HG03432 (cell line): ENCODE results near the gene PNO1.
"Not testable (repeated sequence)": the region's sequence is repeated elsewhere in the genome, so short reads cannot be mapped to it uniquely, and the experiment has no call there.

Source experiments
- ATAC-seq: cut with Tn5 transposase; IDR thresholded peaks from one replicate; pipeline ENCODE4 v1.9.1; 2021; ENCODE audit warnings: mild to moderate bottlenecking, moderate library complexity; ENCODE audit not compliant: unreplicated experiment

Gene PNO1

DNA sequence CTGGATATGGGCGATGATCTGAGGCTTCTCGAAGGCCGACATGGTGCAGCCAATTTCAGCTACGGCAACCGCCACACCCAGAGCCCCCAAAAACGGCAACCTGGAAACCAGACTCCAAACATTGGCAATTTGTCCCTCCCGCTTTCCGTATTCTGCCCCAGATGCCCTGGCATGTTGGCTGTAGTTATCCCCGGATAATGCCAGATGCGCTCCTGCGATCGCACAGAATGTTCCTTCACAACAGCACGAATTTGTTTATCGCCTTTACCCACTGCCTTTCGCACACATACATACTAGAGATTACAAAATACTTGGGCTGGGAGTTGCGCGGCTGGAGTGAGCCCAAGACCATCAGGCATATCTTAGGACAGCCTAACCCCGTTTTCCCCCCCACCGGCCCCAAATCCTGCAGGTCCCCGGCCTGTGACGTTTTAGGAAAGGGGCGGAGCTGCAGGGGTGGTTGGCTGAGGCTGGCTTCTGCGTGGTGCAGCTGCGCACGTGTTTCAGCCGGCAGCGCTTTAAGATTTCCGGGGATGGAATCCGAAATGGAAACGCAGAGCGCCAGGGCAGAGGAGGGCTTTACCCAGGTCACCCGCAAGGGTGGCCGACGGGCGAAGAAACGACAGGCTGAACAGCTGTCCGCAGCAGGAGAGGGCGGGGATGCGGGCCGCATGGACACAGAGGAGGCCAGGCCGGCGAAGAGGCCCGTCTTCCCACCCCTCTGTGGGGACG, at the start of gene PNO1:
Gene PNO1 (plus strand): TSS at position 487 of the 732 bp plus-strand sequence. CDS start 47 bp downstream, at position 534.
- ATAC-seq = peak; percentile 94

DNA sequence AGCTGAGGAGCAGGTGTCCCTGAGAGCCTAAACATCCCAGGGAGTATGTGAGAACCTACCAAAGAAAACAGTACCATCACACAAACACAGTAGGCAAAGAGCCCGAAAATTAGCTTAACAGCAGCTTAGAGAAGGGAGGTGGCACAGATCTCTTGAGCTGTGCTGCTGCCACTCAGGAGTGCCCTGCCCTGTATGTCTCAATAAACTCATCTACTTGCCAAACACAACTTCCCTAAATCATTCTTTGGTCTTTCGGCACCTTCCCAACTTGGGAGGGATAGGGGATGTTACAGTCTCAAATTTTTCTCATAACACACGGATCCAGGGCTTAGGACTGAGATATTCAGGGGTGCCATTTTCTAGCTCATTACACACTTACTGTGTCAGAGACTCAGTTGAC, 49.6 kb upstream of the PNO1 start:
- ATAC-seq = no peak

DNA sequence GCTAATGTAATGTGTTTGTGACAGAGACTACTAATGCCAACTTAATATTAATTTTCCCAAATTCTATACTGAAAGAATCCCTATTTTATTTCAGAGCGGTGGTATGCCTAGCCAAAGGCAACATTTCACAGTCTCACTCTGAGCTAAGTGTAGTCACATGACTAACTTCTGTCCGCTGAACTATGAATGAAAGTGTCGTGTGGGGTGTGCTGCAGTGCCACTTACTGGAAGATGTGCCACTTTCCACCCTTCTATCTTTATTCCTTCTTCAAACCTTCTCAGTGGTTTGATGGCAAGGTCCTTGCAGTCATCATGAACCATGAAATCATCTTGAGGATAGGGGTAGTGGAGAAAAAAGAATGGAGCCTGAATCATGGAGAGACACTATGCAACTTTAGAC, 47.6 kb upstream of the PNO1 start:
- ATAC-seq = peak; percentile 73

DNA sequence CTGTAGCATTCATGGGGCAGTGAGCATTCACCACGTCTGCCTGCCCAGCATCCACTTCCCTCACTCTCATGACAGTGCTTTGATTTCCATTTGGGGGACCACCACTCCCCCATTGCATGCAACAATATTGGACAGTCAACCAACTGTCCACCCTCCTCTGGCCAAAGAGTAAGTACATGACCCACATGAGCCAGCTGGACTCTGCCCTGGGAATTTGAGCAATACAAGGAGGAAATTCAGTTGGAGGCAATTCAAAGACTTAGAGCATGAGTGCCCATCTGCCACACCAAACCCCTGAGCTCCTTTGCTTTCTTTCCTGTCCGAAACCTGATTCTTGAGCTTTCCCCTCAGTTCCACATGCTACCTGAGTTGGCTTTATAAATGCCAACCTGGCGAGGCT, 41.7 kb upstream of the PNO1 start:
- no peak for ATAC-seq

DNA sequence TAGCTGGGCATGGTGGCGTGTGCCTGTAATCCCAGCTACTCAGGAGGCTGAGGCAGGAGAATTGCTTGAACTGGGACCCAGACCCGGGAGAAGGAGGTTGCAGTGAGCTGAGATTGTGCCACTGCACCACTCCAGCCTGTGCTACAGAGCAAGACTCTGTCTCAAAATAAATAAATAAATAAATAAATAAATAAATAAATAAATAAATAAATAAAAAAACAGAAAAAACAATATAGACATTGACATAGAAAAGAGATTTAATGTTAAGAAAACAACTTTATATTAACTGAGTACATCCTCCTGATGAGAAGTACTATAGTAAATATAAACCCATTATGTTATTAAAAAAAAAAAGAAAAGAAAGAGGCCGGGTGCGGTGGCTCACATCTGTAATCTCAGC, 39.8 kb upstream of the PNO1 start:
- ATAC-seq = not testable (repeated sequence)

DNA sequence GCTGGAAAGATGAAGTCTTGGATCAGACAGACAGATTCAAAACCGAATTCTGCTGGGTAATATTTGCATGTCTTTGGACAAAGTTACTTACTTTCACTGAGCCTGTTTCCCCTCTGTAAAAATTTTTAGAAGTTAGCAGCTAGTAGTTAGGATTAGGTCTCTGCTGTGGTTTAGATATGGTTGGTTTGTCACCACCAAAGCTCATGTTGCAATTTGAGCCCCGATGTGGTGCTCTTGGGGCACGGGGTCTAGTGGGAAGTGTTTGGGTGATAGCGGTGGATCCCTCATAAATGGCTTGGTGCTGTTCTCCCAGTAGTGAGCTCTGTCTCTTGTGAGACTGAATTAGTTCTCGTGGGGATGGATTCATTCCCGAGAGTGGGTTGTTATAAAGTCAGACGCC, 38.9 kb upstream of the PNO1 start:
- ATAC-seq = no peak

DNA sequence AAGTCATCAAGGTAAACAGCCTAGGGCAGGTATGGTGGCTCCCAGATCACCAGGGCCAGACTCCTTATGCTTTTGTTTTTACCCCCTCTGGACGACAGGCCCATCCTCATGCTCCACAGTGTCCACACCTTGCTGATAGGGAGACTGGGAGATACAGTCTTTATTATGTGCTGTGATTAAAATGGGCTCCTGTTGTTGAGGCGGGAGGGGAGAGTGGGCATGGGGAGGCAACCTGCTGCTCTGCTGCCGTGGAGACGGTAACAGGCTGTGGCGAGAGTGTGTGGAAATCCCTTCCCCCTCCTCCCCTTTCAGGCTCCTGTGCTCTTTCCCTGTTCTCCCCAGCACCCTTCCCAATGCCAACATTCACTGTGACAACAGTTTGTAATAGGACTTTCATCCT, 38.2 kb upstream of the PNO1 start:
- ATAC-seq = no peak

DNA sequence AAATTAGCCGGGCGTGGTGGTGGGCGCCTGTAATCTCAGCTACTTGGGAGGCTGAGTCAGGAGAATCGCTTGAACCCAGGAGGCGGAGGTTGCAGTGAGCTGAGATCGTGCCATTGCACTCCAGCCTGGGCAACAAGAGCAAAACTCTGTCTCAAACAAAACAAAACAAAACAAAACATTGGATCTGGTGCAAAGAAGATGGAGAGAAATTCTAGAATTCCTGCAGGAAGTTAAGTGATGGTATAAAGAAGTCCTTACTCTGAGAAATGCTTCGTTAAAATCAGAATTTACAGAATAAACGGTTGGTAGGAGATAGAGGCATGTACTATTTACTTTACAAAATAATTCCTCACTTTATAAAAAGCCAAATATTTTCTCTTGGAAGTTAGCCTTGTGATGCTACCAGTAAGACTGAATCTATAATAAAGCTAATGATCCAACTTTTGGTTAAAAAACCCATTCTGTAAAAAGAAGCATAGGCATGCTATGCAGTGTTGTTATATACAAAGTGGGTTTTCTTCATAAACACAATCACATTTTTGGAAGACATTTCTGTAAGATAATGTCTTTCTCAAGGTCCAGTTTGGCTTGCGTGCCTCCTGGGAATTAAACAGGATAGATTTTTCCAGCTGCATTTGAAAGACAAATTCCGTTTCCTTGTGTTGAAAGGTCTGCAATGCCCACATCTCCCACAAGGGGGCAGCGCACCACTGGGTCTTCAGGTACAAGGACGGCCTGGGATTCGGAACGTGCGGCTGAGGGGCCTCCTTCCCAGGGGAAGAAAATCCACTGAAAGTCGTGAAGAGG, 35.6 kb upstream of the PNO1 start:
- no peak for ATAC-seq

DNA sequence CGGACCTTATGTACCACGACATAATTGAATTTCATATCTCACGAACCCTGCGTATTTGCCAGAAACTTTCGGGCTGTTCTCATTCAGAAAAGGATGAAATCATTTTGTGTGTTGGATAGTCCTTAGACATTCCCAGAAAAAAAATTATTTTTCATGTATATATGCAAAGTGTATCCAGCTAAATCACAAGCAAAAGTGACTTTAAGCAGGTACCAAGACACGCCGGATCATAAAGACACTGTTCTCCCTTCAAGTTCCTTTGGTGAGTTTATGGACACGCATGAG, 35.1 kb upstream of the PNO1 start:
- no peak for ATAC-seq

DNA sequence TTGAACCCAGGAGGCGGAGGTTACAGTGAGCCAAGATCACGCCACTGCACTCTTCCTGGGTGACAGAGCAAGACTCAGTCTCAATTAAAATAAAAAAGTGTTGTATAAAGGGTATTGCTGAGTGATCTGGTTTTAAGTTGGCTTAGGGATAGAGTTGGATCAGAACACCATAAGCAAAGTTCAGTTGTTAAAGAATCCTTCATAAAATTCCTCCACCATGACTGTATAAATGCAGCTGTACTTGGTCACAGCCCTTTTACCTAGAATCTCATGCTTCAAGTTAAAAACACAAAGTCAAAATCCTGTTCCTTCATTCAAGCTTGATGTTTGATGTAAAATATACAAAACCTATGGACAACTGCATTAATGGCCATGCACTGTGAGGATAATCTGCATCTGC, 33.4 kb upstream of the PNO1 start:
- ATAC-seq = no peak

DNA sequence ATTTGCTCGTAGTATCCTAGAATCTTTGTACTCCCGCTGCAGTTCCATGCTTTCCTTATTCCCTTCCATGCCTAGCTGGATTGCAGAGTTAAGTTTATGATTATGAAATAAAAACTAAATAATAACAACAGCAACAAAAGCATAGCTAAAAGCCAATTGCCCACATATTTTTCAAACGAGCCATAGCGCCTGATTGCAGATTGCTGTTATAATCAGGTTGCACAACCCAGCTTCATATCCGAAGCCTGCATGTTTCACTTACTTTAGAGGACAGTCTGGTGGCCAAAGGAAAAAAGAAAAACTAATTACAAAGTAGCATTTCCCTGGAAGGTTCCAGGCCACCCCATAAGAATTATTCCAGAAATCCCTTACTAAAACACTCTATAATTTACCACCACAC, 31.9 kb upstream of the PNO1 start:
- ATAC-seq = no peak

DNA sequence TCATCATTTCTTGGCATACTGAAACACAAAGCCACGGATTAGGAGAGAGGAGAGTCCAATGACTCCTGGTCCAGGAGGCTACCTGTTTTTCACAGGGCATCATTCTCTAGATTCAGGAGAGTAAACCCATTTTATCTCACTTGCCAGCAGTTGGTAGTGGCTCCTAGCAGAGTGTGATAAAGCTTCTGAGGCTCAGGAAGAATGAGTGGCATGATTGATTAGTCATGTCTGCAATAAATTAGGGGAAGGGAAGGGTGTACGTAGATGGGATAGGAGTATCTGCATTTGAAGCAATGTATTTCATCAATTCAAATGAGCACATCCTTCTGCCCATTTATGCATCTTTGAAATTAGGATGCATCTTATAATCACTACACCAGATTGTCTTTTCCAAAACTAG, 31.1 kb upstream of the PNO1 start:
- ATAC-seq = no peak

DNA sequence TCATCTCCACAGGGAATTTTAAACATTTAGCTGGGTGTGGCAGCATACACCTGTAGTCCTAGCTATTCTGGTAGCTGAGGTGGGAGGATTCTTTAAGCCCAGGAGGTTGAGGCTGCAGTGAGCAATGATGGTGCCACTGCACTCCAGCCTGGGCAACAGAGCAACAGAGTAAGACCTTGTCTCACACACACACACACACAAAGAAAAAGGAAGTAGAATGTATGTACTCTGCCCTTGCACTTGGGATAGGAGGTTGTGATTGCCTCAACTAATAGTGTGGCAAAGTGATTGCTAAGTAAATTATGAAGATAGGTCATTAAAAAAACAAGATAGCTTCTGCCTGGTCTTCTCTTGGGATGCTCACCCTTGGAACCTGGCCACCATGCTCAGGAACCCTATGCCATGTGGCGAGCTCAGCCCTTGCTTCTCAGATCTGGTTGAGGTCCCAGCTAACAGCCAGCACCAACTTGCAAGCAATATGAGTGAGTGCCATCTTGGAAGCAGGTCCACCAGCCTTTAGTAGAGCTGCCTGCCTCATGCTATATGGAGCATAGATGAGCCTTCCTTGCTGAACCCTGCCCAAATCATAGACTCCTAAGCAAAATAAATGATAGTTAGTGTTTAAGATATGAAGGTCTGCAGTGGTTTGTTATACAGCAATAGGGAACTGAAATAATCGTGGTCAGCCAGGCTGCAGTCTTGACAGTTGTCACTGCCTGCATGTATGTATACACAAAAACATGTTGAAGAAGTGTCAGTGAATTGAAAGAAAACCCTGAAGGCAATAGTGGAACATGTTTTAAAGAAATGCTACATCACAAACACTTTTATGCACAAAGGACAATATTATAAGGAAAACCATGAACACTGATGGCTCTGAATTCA, 30.1 kb upstream of the PNO1 start:
- ATAC-seq = peak; percentile 76

DNA sequence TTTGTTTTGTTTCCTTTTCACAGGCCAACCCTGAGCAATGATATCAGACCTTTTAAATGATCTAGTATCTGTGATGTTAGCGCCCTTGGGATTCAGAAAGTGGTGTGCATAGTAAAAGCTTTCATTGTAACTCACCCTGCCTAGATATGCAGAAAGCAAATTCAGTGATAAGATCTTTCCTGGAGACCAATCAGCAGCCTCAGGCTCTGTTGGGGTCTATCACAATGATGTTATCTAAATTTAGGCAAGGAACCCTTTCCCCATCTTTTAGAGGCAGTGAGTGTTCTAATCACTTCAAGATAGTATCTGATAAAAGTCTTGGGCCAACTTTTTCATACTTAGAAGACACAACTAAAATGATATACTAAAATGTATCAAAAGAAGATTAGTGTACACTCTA, 23.6 kb upstream of the PNO1 start:
- ATAC-seq = no peak

DNA sequence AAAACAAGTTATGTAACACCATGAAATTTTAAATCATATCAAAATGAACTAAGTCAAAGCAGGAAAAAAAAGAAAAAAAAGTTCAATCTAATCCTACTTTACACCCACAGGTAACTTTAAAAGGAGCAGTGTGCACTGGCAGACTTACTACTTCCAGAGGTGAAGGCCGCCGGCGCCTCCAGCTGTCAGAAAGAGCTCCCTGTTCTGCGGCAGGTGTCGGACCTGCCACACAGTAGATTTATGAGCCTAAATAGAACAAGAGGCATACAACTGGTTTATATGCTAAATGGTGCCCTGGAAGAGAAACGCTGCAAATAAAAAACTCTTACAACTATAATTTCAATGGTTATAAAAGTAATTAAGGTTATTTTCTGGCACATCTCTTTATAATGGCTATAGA, 23.1 kb upstream of the PNO1 start:
- ATAC-seq = no peak

DNA sequence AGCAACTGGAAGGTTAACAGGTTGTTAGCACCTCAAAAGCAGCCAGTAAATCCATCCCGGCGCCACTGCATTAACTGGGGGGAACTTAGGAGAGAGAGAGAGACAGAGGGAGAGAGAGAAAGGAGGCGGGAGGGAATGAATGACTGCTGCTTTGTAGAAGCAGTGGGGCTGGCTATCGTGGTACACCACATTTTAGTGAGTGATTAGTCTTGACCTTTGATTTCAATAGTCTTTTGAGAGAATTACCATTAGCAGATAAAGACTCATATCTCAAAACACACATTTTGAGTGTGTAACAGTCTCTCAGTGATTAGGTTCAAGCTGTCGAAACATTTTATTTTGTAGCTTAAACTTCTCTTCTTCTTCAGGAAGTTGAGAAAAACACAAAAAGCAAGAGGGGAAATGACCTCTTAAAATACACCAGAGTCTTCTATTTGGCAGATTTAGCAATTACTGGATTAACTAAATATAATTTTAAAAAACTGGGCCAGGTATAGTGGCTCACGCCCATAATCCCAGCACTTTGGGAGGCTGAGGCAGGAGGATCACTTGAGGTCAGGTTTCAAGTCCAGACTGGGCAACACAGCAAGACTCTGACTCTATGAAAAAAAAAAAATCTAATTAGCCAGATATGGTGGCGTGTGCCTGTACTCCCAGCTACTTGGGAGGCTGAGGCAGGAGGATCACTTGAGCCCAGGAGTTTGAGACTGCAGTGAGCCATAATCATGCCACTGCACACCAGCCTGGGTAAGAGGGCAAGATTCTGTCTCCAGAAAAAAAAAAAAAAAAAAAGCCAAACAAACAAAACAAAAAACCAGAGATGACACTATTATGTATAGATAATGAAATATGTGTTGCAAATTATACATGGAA, 22.0 kb upstream of the PNO1 start:
- no peak for ATAC-seq

DNA sequence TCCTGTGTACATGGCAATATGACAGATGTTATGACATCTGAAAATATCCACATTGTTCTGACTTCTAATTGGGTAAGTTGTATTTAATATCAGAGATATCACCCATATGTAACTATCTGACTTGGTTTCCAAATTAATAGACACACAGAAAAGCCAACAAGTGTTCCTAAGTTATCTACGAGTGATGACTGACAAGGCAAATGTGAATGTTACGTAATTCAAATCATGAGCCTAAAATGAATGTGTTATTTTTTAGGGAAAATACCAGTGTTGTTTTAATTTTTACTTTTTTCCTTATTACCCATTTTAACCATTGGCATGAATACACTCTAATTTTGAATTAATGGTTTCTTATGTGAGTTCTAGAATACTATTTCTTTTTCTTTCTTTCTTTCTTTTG, 15.8 kb upstream of the PNO1 start:
- no peak for ATAC-seq

DNA sequence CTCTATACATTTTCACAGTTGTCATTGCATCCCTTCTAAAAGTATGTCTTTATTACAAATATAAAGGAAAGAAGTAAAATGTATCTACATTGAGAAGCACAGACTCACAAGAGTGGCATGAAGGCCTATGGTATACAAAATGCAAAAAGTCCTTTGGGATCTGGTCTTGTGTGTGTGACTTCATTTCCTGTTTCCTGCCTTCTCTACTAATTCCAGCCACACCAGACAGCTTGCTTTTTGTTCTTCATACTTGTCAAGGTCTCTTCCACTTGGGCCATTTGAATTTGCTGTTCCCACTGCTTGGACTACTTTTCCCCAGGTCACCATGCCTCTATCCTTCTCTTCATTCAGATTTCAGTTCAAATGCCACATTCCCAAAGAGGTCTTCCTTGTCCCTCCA, 6.7 kb upstream of the PNO1 start:
- ATAC-seq = no peak

DNA sequence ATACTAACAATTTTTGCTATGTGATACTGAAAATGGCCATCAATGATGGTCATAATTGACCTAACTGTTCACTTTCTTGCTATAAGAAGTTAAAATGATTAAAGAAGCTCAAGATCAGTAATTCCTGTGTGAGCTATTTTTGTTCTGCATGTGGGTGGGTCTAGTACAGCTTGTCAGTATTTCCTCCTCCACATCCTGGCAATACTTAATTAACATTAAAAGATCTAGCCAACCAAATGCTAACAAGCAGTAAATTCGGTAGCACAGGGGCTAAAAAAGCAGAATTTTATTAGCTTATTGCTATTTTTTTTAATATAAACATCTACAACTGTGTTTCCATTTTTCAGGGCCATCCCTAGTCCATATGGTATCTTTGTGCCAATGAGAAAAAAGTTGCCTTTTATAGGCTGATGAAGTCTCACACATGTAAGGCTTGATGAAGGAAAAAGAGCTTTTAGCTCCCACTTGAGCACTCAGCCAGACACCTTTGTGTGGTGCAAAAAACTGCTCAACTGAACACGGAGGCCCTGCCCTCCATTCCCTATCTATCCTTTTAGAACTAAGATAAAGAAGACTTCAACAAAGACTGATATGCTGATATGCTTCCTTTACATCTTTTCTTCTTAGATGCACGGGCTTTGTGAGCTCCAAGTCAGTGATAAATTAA, 4.9 kb upstream of the PNO1 start:
- no peak for ATAC-seq

DNA sequence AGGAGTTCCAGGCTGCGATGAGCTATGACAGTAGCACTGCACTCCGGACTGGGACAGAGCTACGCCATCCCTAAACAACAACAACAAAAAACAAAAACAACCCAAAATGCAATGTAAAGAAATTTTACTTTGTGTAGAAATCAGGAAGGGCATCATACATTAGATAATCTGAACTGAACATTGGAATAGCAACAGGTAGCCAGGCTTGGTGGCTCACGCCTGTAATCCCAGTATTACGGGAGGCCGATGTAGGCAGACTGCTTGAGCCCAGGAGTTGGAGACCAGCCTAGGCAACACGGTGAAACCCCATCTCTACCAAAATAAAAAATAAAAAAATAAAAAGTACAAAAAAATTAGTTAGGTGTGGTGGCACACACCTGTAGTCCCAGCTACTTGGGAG, 2.1 kb upstream of the PNO1 start:
- no peak for ATAC-seq
